Measurements from ENCODE around the gene UQCRH.

UQCRH gene

GRCh38 chr1:46277658-46278373 is 25.7 kb upstream of the UQCRH start:
- TF ChIP-seq EZH2phosphoT487 (IDR thresholded peaks at IDR 0.05; ENCODE audit: low read depth) (no peak), CTCF (IDR thresholded peaks at IDR 0.05; ENCODE audit: low read depth, low read length) (no peak)
- Histone ChIP-seq H3K27me3 (ENCODE audit: low read depth, low read length) (no peaks in the 10 kb centered on the region), H3K4me1 (ENCODE audit: low read length) (no peaks in the 10 kb centered on the region), H3K27ac (ENCODE audit: low read length) (no peak overlapping the region), H2AFZ (ENCODE audit: low read depth, low read length) (no peak overlapping the region), H3K4me2 (ENCODE audit: low read length) (no peak overlapping the region), H3K4me3 (ENCODE audit: low read length) (no peak overlapping the region), H3K9ac (ENCODE audit: low read length) (no peak overlapping the region), H3K36me3 (replicated peaks; ENCODE audit: low read depth, low read length) (peaks cover 61% of the 10 kb centered on the region), H4K20me1 (ENCODE audit: insufficient read depth, low read length) (no peaks in the 10 kb centered on the region), H3K9me3 (ENCODE audit: insufficient read depth, low read length) (no peaks in the 10 kb centered on the region), H3K79me2 (ENCODE audit: low read length) (no peaks in the 10 kb centered on the region)

GRCh38 chr1:46278807-46279206 is 24.7 kb upstream of the UQCRH start:
- Histone ChIP-seq H2AFZ (ENCODE audit: low read depth, low read length) (no peak overlapping the region), H4K20me1 (ENCODE audit: insufficient read depth, low read length) (no peaks in the 10 kb centered on the region), H3K9ac (ENCODE audit: low read length) (no peak overlapping the region), H3K79me2 (ENCODE audit: low read length) (no peaks in the 10 kb centered on the region), H3K27ac (ENCODE audit: low read length) (no peak overlapping the region), H3K27me3 (ENCODE audit: low read depth, low read length) (no peaks in the 10 kb centered on the region), H3K36me3 (replicated peaks; ENCODE audit: low read depth, low read length) (peaks cover 63% of the 10 kb centered on the region), H3K4me1 (ENCODE audit: low read length) (no peaks in the 10 kb centered on the region), H3K4me2 (ENCODE audit: low read length) (no peak overlapping the region), H3K4me3 (ENCODE audit: low read length) (no peak overlapping the region), H3K9me3 (ENCODE audit: insufficient read depth, low read length) (no peaks in the 10 kb centered on the region)
- no peak for TF ChIP-seq CTCF (IDR thresholded peaks at IDR 0.05; ENCODE audit: low read depth, low read length)
- no peak for TF ChIP-seq EZH2phosphoT487 (IDR thresholded peaks at IDR 0.05; ENCODE audit: low read depth)

- TF ChIP-seq CTCF (IDR thresholded peaks at IDR 0.05; ENCODE audit: low read depth, low read length) (no peak), EZH2phosphoT487 (IDR thresholded peaks at IDR 0.05; ENCODE audit: low read depth) (no peak)
- Histone ChIP-seq H3K9me3 (ENCODE audit: insufficient read depth, low read length) (no peaks in the 10 kb centered on the region), H4K20me1 (ENCODE audit: insufficient read depth, low read length) (no peaks in the 10 kb centered on the region), H3K27me3 (ENCODE audit: low read depth, low read length) (no peaks in the 10 kb centered on the region), H3K4me3 (ENCODE audit: low read length) (no peak overlapping the region), H3K36me3 (replicated peaks; ENCODE audit: low read depth, low read length) (peaks cover 68% of the 10 kb centered on the region), H3K79me2 (ENCODE audit: low read length) (no peaks in the 10 kb centered on the region), H3K4me1 (ENCODE audit: low read length) (no peaks in the 10 kb centered on the region), H2AFZ (ENCODE audit: low read depth, low read length) (no peak overlapping the region), H3K9ac (ENCODE audit: low read length) (no peak overlapping the region), H3K4me2 (ENCODE audit: low read length) (no peak overlapping the region), H3K27ac (ENCODE audit: low read length) (no peak overlapping the region)
Observed at GRCh38 chr1:46280092-46280491, 23.4 kb upstream of the UQCRH start.

- H2AFZ ChIP-seq (ENCODE audit: low read depth, low read length), result no peak overlapping the region
- no peak overlapping the region for H3K9ac ChIP-seq (ENCODE audit: low read length)
- H3K36me3 ChIP-seq (replicated peaks; ENCODE audit: low read depth, low read length), result peaks cover 66% of the 10 kb centered on the region
- no peak overlapping the region for H3K4me3 ChIP-seq (ENCODE audit: low read length)
- no peaks in the 10 kb centered on the region for H3K79me2 ChIP-seq (ENCODE audit: low read length)
- no peaks in the 10 kb centered on the region for H3K9me3 ChIP-seq (ENCODE audit: insufficient read depth, low read length)
- H3K4me2 ChIP-seq (ENCODE audit: low read length), result no peak overlapping the region
- no peak for TF ChIP-seq CTCF (IDR thresholded peaks at IDR 0.05; ENCODE audit: low read depth, low read length)
- TF ChIP-seq EZH2phosphoT487 (IDR thresholded peaks at IDR 0.05; ENCODE audit: low read depth), result no peak
- no peaks in the 10 kb centered on the region for H3K27me3 ChIP-seq (ENCODE audit: low read depth, low read length)
- H3K27ac ChIP-seq (ENCODE audit: low read length), result no peak overlapping the region
- no peaks in the 10 kb centered on the region for H4K20me1 ChIP-seq (ENCODE audit: insufficient read depth, low read length)
- no peaks in the 10 kb centered on the region for H3K4me1 ChIP-seq (ENCODE audit: low read length)
Observed at GRCh38 chr1:46281021-46281420, 22.5 kb upstream of the UQCRH start.

Measured in OCI-LY3 (cell line).